ENCODE measurements around the gene DAND5.

GRCh38 chr19:12996406-12997094, 27.2 kb downstream of the DAND5 start:
- no peak for TF ChIP-seq HOXA7 (CRISPR knock-in tag; IDR thresholded peaks at IDR 0.05)
- no peak for TF ChIP-seq ZBTB49 (CRISPR knock-in tag; IDR thresholded peaks at IDR 0.05; ENCODE audit: borderline replicate concordance)

Measured in HepG2 (cell line).